HEK293 (cell line): Measurements from ENCODE around the gene DOCK1.

Experiments
- CTCF ChIA-PET: fragments of 350-600 bp; formaldehyde crosslinking; extraction: SDS; loops from one replicate; lab custom pipeline; 2021; ENCODE audit warnings: antibody characterized with exemption; lab: Yijun Ruan, JAX
- POLR2A ChIA-PET: fragments of 300-600 bp; formaldehyde crosslinking; extraction: SDS; loops from one replicate; lab custom pipeline; 2020; ENCODE audit warnings: antibody characterized with exemption, inconsistent platforms; lab: Yijun Ruan, JAX
- H3K27ac ChIP-seq: fragments of 200-500 bp; sonication (Bioruptor generic); 2 replicates; pipeline ENCODE4 v1.5.1; 2014; ENCODE audit warnings: low read depth, low read length, control low read depth, inconsistent platforms; ENCODE audit errors: extremely low read depth
- H3K36me3 ChIP-seq, 2 experiments: fragments of 200-500 bp in 1 of 2; sonication (Bioruptor generic) in 1 of 2; 1 replicate in 1 of 2; 2 replicates in 1 of 2; pipeline ENCODE4 v1.5.1; 2014 to 2017; ENCODE audit warnings: inconsistent platforms in 2 of 2, low read length in 2 of 2; ENCODE audit not compliant: control insufficient read depth in 2 of 2, insufficient read depth in 1 of 2
- H3K4me1 ChIP-seq: fragments of 200-500 bp; sonication (Bioruptor generic); 2 replicates; pipeline ENCODE4 v1.5.1; 2014; ENCODE audit warnings: mild to moderate bottlenecking, low read length, inconsistent platforms; ENCODE audit not compliant: control insufficient read depth, insufficient read depth
- H3K4me3 ChIP-seq: 2 replicates; pipeline ENCODE4 v1.5.1; 2011; ENCODE audit warnings: low read depth, mild to moderate bottlenecking, control low read depth, low read length, moderate library complexity
- H3K9me3 ChIP-seq: fragments of 200-500 bp; sonication (Bioruptor generic); 2 replicates; pipeline ENCODE4 v1.5.1; 2014; ENCODE audit warnings: low read depth, low read length, inconsistent platforms; ENCODE audit not compliant: control insufficient read depth, insufficient read depth
- ELK4 ChIP-seq: IDR thresholded peaks from 2 replicates; pipeline ENCODE4 v1.6.1; 2011; ENCODE audit warnings: mild to moderate bottlenecking, low read depth, low read length, borderline replicate concordance
- GLI2 ChIP-seq: fragments of 450-650 bp; formaldehyde crosslinking; IDR thresholded peaks from 2 replicates; pipeline ENCODE4; 2017; ENCODE audit warnings: missing biosample characterization, missing genetic modification characterization, low read depth, borderline replicate concordance
- HOXC10 ChIP-seq: sonication (generic); formaldehyde crosslinking; IDR thresholded peaks from 2 replicates; pipeline ENCODE4 v1.8.1; 2023; ENCODE audit warnings: mild to moderate bottlenecking, missing genetic modification reagents
- KLF1 ChIP-seq: fragments of 450-650 bp; formaldehyde crosslinking; IDR thresholded peaks from 2 replicates; pipeline ENCODE4 v1.5.1; 2016; ENCODE audit warnings: missing biosample characterization, missing genetic modification characterization
- KLF7 ChIP-seq: fragments of 450-650 bp; formaldehyde crosslinking; IDR thresholded peaks from 2 replicates; pipeline ENCODE4 v1.5.1; 2016; ENCODE audit warnings: missing biosample characterization, missing genetic modification characterization, borderline replicate concordance
- KLF8 ChIP-seq: fragments of 450-650 bp; formaldehyde crosslinking; IDR thresholded peaks from 2 replicates; pipeline ENCODE4 v1.5.1; 2016; ENCODE audit warnings: missing biosample characterization, missing genetic modification characterization
- MYNN ChIP-seq: fragments of 450-650 bp; formaldehyde crosslinking; IDR thresholded peaks from 2 replicates; pipeline ENCODE4 v1.5.1; 2016; ENCODE audit warnings: missing biosample characterization, missing genetic modification characterization, borderline replicate concordance
- PRDM6 ChIP-seq: fragments of 450-650 bp; formaldehyde crosslinking; IDR thresholded peaks from 2 replicates; pipeline ENCODE4 v1.5.1; 2017; ENCODE audit warnings: missing biosample characterization, missing genetic modification characterization
- REPIN1 ChIP-seq: fragments of 450-650 bp; formaldehyde crosslinking; IDR thresholded peaks from 2 replicates; pipeline ENCODE4 v1.5.1; 2017; ENCODE audit warnings: missing biosample characterization, missing genetic modification characterization, low read depth
- ZBTB6 ChIP-seq: fragments of 450-650 bp; formaldehyde crosslinking; IDR thresholded peaks from 2 replicates; pipeline ENCODE4 v1.5.1; 2017; ENCODE audit warnings: missing biosample characterization, missing genetic modification characterization
- ZNF121 ChIP-seq: fragments of 450-650 bp; formaldehyde crosslinking; IDR thresholded peaks from 2 replicates; pipeline ENCODE4 v1.5.1; 2016; ENCODE audit warnings: missing biosample characterization, missing genetic modification characterization
- ZNF133 ChIP-seq: fragments of 450-650 bp; formaldehyde crosslinking; IDR thresholded peaks from 2 replicates; pipeline ENCODE4 v1.5.1; 2016; ENCODE audit warnings: missing biosample characterization, missing genetic modification characterization
- ZNF169 ChIP-seq: fragments of 450-650 bp; formaldehyde crosslinking; IDR thresholded peaks from 2 replicates; pipeline ENCODE4 v1.5.1; 2016; ENCODE audit warnings: missing biosample characterization, missing genetic modification characterization
- ZNF174 ChIP-seq: fragments of 450-650 bp; formaldehyde crosslinking; IDR thresholded peaks from 2 replicates; pipeline ENCODE4 v1.5.0; 2017; ENCODE audit warnings: missing biosample characterization, mild to moderate bottlenecking, missing genetic modification characterization
- ZNF202 ChIP-seq: fragments of 450-650 bp; formaldehyde crosslinking; IDR thresholded peaks from 2 replicates; pipeline ENCODE4 v1.5.1; 2016; ENCODE audit warnings: missing biosample characterization, missing genetic modification characterization, borderline replicate concordance
- ZNF266 ChIP-seq: fragments of 450-650 bp; formaldehyde crosslinking; IDR thresholded peaks from 2 replicates; pipeline ENCODE4 v1.5.1; 2016; ENCODE audit warnings: missing biosample characterization, missing genetic modification characterization, low read depth
- ZNF280C ChIP-seq: fragments of 450-650 bp; formaldehyde crosslinking; IDR thresholded peaks from 2 replicates; pipeline ENCODE4 v1.5.1; 2016; ENCODE audit warnings: missing biosample characterization, missing genetic modification characterization
- ZNF354C ChIP-seq: fragments of 450-650 bp; formaldehyde crosslinking; IDR thresholded peaks from 2 replicates; pipeline ENCODE4 v1.5.1; 2016; ENCODE audit warnings: missing biosample characterization, missing genetic modification characterization, low read depth, borderline replicate concordance
- ZNF391 ChIP-seq: fragments of 450-650 bp; formaldehyde crosslinking; IDR thresholded peaks from 2 replicates; pipeline ENCODE4 v1.5.1; 2016; ENCODE audit warnings: low read depth, missing biosample characterization, missing genetic modification characterization, borderline replicate concordance
- ZNF473 ChIP-seq: fragments of 450-650 bp; formaldehyde crosslinking; IDR thresholded peaks from 2 replicates; pipeline ENCODE4 v1.5.1; 2017; ENCODE audit warnings: missing biosample characterization, missing genetic modification characterization
- ZNF510 ChIP-seq: fragments of 450-650 bp; formaldehyde crosslinking; IDR thresholded peaks from 2 replicates; pipeline ENCODE4 v1.5.1; 2018; ENCODE audit warnings: mild to moderate bottlenecking, missing genetic modification characterization, missing biosample characterization; ENCODE audit not compliant: insufficient replicate concordance
- ZNF548 ChIP-seq: fragments of 450-650 bp; formaldehyde crosslinking; IDR thresholded peaks from 2 replicates; pipeline ENCODE4 v1.5.1; 2016; ENCODE audit warnings: missing biosample characterization, missing genetic modification characterization
- ZNF549 ChIP-seq: fragments of 450-650 bp; IDR thresholded peaks from 2 replicates; pipeline ENCODE4 v1.5.1; 2018; ENCODE audit warnings: missing biosample characterization, missing genetic modification characterization, mild to moderate bottlenecking, inconsistent platforms, moderate library complexity
- ZNF571 ChIP-seq: fragments of 450-650 bp; formaldehyde crosslinking; IDR thresholded peaks from 2 replicates; pipeline ENCODE4 v1.5.0; 2017; ENCODE audit warnings: missing biosample characterization, missing genetic modification characterization
- ZNF623 ChIP-seq: fragments of 450-650 bp; formaldehyde crosslinking; IDR thresholded peaks from 2 replicates; pipeline ENCODE4 v1.5.1; 2016; ENCODE audit warnings: missing biosample characterization, missing genetic modification characterization
- ZNF785 ChIP-seq: fragments of 450-650 bp; formaldehyde crosslinking; IDR thresholded peaks from 2 replicates; pipeline ENCODE4 v1.5.1; 2016; ENCODE audit warnings: missing biosample characterization, missing genetic modification characterization
- ZNF791 ChIP-seq: fragments of 450-650 bp; formaldehyde crosslinking; IDR thresholded peaks from 2 replicates; pipeline ENCODE4 v1.5.1; 2016; ENCODE audit warnings: missing biosample characterization, missing genetic modification characterization
- ZSCAN18 ChIP-seq: fragments of 450-650 bp; formaldehyde crosslinking; IDR thresholded peaks from 2 replicates; pipeline ENCODE4 v1.5.1; 2016; ENCODE audit warnings: missing biosample characterization, missing genetic modification characterization

The DOCK1 gene

GRCh38 chr10:127413326-127413725, 508.1 kb downstream of the DOCK1 start:
- H3K4me3 ChIP-seq, result no peak overlapping the region
- ChIA-PET POLR2A (no interaction called here), CTCF (interaction anchor here (0.9 kb wide), 1 partner anchor 12 kb away, joined by 6 read pairs; no protein-coding TSS in a partner anchor)
- no peak overlapping the region for H3K27ac ChIP-seq
- TF ChIP-seq KLF8 (tag by site-specific recombination), result no peak
- no peak for TF ChIP-seq ZNF121 (tag by site-specific recombination)
- no peak for TF ChIP-seq ZNF391 (tag by site-specific recombination)
- no peak for TF ChIP-seq PRDM6 (tag by site-specific recombination)
- no peak for TF ChIP-seq HOXC10 (CRISPR knock-in tag)
- TF ChIP-seq ZNF473, result no peak
- no peak for TF ChIP-seq ZNF549 (tag by site-specific recombination)
- no peak for TF ChIP-seq ZNF791 (tag by site-specific recombination)
- TF ChIP-seq ZNF202, result no peak
- TF ChIP-seq ZNF174 (tag by site-specific recombination), result no peak
- no peak for TF ChIP-seq ZNF510 (tag by site-specific recombination)
- TF ChIP-seq GLI2 (tag by site-specific recombination), result no peak
- TF ChIP-seq ZNF169 (tag by site-specific recombination), result no peak
- TF ChIP-seq ZNF266 (tag by site-specific recombination), result no peak
- no peak for TF ChIP-seq MYNN (tag by site-specific recombination)
- TF ChIP-seq ZNF548, result no peak
- H3K36me3 ChIP-seq, result peaks cover 0 to 6% of the 10 kb centered on the region in 2 experiments; a peak in 2 of 3 replicates
- H3K9me3 ChIP-seq, result no peaks in the 10 kb centered on the region
- no peaks in the 10 kb centered on the region for H3K4me1 ChIP-seq

GRCh38 chr10:127414024-127414423, 508.8 kb downstream of the DOCK1 start:
- Histone ChIP-seq H3K4me3 (no peak overlapping the region), H3K4me1 (no peaks in the 10 kb centered on the region), H3K9me3 (no peaks in the 10 kb centered on the region), H3K27ac (no peak overlapping the region), H3K36me3 (peaks cover 0 to 10% of the 10 kb centered on the region in 2 experiments; a peak in 2 of 3 replicates)
- ChIA-PET POLR2A (interaction anchor here (0.5 kb wide), 1 partner anchor 20 kb away, joined by 3 read pairs; no protein-coding TSS in a partner anchor), CTCF (interaction anchor here (0.9 kb wide), 1 partner anchor 13 kb away, joined by 6 read pairs; no protein-coding TSS in a partner anchor)
- no peak for TF ChIP-seq ZNF354C
- TF ChIP-seq REPIN1 (tag by site-specific recombination), result no peak
- no peak for TF ChIP-seq ZBTB6
- TF ChIP-seq KLF7 (tag by site-specific recombination), result no peak
- no peak for TF ChIP-seq ZNF133
- TF ChIP-seq ZNF785 (tag by site-specific recombination), result no peak
- TF ChIP-seq ZSCAN18 (tag by site-specific recombination), result no peak
- no peak for TF ChIP-seq ZNF280C
- TF ChIP-seq ZNF623 (tag by site-specific recombination), result no peak
- no peak for TF ChIP-seq GLI2 (tag by site-specific recombination)
- TF ChIP-seq KLF1 (tag by site-specific recombination), result no peak
- TF ChIP-seq ELK4, result no peak
- no peak for TF ChIP-seq ZNF571
